ENCODE data around the gene PLEKHA5.
"Not testable (repeated sequence)": the region's sequence is repeated elsewhere in the genome, so short reads cannot be mapped to it uniquely, and the experiment has no call there.

PLEKHA5 gene

GRCh38 chr12:19351346-19351745 is 221.8 kb downstream of the PLEKHA5 start:
- DNase-seq, result no peak

- DNase-seq, result no peak
These were observed 240.2 kb downstream of the PLEKHA5 start for GRCh38 chr12:19369691-19370148.

DNA sequence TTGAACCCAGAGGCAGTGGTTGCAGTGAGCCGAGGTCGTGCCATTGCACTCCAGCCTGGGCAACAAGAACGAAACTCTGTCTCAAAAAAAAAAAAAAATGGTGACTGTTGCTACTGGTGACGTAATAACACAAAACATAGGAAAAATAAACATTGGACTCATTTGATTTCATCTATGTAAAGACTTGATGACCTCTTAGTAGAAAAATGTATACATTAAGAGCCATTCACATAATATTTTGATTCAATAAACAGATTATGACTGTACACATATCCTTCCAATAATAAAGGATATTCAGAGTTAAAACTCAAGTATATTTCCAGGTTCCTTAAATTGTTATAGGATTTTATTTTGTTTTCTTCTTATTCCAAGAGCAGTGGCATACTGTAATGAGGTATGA is 244.1 kb downstream of the PLEKHA5 start:
- no peak for DNase-seq

- no peak for DNase-seq
These were observed 246.4 kb downstream of the PLEKHA5 start for GRCh38 chr12:19375888-19376287.

DNA sequence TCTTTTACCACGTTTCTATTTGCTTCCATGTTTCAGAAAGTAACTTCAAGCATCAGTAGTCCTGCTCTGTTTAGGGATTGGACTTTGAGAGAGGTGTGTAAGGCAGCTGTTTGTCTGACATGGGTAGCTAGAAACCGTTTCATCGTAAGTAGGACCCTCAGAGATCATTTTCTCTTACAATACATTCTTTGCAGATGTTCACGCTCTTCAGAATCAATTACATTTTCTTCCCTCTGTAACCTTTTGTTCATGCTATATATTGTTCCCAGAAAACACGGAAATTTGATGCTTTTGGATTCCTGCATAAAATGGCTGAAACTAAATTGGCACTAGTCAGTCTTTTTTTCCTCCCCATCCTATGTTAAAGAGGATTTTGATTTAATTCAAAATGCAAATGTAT is 247.2 kb downstream of the PLEKHA5 start:
- no peak for DNase-seq

DNA sequence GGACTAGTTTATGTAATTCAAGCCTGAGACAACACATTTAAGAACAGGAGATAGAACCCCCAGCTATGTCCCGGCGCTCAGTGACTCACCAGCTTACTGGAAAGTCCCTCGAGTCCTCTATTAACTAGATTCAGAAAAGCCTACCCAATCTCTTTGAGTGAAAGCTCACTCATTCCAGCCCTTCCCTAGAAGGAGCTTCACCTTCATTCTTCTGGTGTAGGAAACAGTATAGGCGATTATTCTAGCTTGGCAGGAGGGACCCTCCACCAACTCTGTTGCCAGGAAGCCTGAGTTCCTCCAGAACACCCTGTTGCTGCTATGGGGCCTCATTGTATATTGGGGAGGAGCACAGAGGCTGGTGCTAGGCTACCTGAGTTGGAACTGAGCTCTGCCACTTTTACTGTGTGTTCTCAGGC is 252.6 kb downstream of the PLEKHA5 start:
- no peak for DNase-seq

DNA sequence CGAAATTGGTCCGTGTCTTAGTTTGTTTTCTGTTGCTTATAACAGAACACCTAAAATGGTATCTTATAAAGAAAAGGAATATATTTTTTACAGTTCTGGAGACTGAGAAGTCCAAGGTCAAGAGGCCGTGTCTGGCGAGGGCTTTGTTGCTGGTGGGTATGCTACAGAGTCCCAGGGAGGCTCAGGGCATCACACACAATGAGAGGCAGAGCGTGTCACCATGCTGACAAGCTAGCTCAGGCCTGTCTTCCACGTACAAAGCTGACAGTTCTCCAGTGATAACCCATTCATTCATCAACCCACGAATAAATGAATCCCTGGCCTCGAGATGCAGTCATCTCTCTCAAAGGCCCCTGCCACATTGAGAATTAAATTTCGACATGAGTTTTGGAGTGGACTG is 253.0 kb downstream of the PLEKHA5 start:
- no peak for DNase-seq

- DNase-seq, result no peak
These were observed 257.6 kb downstream of the PLEKHA5 start for GRCh38 chr12:19387161-19387560.

GRCh38 chr12:19388131-19388549 is 258.6 kb downstream of the PLEKHA5 start:
- DNase-seq, result no peak

- DNase-seq, result no peak
These were observed 260.6 kb downstream of the PLEKHA5 start for GRCh38 chr12:19390051-19390598.

DNA sequence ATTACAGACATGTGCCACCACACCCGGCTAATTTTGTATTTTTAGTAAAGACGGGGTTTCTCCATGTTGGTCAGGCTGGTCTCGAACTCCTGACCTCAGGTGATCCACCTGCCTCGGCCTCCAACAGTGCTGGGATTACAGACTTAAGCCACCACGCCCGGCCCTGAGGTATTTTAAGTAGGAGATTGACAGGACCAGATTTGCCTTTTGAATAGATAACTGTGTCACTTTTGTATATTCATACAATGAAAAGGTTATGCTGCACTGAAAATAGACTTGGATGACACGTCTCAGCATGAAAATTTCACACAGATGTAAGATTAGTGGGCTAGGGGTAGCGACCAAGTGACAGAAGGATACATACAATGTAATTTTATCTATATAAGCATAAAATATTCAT is 263.1 kb downstream of the PLEKHA5 start:
- not testable (repeated sequence) for DNase-seq

DNA sequence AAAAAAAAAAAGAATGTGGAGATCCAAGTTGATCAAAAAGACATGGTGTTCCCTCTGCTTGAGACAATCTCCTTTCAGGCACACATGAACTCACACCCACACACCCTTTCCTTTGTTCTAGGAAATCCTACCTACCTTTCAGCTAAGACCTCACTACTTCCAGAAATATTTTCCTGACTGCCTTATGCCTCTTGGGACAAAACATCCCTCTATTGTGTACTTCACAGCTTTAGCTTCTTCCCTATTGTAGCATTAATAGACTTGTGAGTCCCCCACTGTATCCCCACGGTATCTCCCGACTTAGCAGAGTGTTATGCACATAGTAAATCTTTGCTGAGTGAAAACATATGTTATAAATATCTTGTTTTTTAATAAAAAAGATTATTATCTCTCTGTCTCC is 264.9 kb downstream of the PLEKHA5 start:
- no peak for DNase-seq

GRCh38 chr12:19397534-19397933 is 268.0 kb downstream of the PLEKHA5 start:
- no peak for DNase-seq

DNA sequence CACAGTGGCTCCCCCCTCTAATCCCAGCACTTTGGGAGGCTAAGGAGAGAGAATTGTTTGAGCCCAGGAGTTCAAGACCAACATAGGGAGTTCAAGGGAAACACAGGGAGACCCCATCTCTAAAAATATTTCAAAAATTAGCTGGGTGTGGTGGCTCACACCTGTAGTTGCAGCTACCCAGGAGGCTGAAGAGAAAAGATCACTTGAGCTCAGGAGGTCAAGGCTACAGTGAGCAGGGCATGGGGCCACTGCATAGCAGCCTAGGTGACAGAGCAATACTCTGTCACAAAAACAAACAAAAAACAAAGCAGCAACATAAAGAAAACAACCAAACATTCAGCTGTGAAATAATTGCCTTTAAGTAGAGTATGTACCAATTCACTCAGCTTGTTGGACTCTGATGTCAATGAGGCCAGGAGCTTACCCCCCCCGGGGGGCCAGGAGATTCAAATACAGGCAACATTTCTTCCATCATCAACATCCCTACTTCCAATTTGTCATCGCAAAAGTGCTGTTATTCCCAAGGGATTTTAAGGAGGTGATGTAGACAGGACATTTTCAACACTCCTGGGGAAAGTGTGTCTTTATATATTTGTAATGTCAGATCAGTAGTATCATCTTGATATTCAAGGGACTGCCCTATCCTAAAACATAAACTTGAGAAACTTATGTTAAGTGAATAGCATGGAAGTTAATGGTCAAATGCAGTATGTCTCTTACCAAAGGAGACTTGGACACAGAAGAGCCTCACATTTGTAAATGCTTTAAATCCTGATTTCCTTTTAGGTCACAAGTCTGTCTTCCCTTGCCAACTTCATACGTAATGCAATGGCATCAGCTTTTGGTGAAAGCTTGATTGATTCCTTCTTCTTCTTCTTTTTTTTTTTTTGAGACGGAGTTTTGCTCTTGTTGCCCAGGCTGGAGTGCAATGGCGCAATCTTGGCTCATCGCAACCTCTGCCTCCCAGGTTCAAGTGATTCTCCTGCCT is 269.1 kb downstream of the PLEKHA5 start:
- DNase-seq, result no peak

GRCh38 chr12:19400649-19401285 is 271.2 kb downstream of the PLEKHA5 start:
- DNase-seq, result not testable (repeated sequence)

DNA sequence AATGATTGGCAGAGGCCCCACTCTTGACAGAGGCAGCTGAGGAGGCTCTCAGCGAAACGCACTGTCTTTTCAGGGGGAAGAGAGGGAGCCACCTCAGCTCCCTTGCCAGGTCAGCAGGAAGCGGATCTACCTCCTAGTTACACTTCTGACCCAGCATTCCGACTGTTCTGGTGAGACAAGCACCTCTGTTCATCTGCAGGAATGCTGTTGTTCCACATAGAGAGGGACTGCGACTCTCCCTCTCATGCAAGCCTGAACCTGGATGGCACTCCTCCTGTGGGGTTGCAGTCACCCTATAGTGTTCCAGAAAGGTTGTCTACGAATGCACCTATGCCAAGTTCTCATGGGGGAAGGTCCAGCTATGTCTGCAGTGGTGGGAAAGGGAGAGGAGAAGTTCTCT is 272.7 kb downstream of the PLEKHA5 start:
- DNase-seq, result no peak

DNA sequence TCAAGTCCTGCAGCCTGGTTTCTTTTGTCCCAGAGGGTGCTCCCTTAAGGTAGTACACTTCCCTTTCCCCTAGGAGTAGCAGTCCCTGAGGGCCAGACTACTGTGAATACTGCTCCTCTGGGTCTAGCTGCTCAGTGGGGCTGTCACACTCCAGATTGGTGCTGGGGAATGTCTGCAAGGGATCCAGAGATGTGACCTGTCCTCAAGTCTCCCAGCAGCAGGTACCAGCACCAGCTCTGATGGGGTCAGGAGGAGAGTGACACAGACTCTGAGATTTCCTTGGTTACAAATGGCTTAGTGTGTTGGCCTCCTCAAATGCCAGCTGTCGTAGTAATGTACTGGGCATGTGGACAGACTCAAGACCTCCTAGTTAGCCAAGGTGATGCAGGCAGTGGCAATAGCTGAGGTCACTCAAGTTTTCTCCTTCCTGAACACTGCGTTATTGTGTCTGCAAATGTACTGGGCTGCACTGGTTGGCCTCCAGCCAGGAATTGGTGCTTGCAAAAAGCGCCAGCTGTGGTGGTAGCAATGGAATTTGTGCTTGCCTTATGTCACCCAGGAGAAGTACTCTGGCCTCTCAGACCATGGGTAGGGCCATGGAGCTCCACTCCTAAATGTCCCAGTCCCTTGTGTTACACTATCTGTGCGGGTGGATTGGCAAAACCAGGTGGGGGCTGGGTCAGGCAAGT is 273.4 kb downstream of the PLEKHA5 start:
- peak; percentile 47 to 68 for DNase-seq

- DNase-seq, result no peak
These were observed 274.8 kb downstream of the PLEKHA5 start for GRCh38 chr12:19404242-19404880.

DNA sequence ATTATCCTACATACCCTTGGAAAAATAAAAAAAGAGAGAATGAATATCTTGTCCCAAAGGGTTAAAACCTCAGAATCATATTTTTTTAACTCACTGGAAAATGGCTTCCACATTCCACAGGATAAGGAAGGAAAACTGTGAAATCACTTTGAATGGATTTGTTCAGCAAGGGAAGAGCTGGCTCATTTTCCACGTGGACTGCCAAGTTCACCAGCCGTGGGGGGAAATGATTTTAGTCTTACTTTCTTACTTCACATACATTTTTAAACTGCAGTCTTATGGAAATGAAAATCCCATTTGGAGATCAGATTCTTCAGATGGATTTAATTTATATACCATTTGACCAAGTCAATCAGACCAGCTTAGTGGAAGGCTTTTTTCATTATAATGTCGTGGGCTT is 279.8 kb downstream of the PLEKHA5 start:
- DNase-seq, result no peak

DNA sequence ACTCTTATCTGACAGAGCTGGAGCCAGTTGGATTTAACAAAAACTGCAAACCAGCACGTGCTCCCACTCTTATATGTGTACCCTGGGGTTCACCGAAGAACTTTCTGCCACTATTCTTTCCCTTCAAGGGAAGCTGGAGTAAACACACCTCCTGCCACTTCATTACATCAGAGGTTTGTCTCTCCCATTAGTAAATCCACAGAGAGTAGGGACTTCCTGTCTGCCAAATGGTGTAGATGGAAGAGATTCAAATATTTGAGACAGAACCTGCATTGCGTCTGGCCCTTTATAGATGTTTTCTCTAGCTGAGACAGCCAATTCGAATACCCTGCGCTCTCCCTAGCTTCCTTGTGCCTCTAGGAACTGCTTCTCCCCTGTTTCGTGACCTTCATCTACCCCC is 280.7 kb downstream of the PLEKHA5 start:
- no peak for DNase-seq

DNA sequence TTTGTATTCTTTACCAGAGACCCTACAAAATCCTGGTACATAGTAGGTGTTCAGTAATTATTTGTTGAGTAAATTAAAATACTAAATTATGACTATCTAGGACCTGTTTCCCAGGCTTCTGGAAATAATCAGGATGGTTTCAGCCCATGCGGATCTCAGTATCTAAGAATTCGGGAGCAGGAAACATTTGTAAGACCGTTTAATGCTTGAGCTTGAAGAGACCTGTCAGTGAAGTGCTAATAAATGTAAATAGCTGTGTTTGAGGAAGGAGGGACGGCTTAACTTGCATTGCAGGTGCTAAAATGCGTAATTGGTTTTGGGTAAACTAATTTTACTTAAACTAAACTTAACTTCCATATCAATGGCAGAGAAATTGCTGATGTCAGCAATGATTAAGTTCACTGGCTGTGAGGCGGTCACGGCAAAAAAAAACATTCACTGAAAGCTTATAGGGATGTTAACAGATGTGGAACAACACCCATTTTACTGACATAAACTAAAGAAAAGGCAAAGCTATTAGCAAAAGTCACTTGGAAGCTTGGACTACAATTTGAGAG is 281.2 kb downstream of the PLEKHA5 start:
- no peak for DNase-seq
